ENCODE results near the gene ANXA5. TPM values are rescaled to one million over a fixed set of nuclear protein-coding genes. Genes with fewer than 3 reads are reported as not detected.

Gene ANXA5
- total RNA-seq, 4 donors from 2014 or later: 59.2 to 181 (median 88.0) TPM

DNA sequence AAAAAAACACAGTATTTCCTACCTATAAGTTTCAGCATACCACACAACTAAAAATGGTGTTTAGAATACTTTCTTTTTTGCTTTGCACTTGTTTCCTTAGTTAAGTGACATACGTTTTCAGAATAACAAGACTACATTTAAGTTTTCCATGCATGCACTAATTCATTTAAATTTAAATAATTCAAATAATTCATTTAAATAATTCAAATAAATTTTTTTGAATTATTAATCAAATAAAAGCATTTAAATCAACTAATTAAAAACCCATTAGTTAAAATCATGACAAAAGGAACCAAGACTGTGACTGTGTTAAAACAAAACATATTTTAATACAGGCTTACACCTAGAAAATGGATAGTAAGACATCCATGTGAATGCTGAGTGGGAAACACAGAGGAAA lies 12.8 kb downstream of the ANXA5 start:
- Histone ChIP-seq H3K4me3 (no peak overlapping the region), H3K36me3 (peaks cover 0 to 65% of the 10 kb centered on the region in 2 donors), H3K27ac (no peak overlapping the region), H3K27me3 (no peaks in the 10 kb centered on the region), H3K4me1 (peaks cover 0 to 2% of the 10 kb centered on the region in 2 donors), H3K9me3 (no peaks in the 10 kb centered on the region)
- no peak for DNase-seq
- in situ Hi-C loops (cut with MboI; ENCODE audit: low sequenced_read_pairs in 4 of 4) (no loop called here), intact Hi-C loops (cut with DNase I; ENCODE audit: low total_unique reads) (no loop called here)
- ATAC-seq: no peak
- no peak for TF ChIP-seq POLR2A (IDR thresholded peaks at IDR 0.05)
- TF ChIP-seq, protein P1, sequence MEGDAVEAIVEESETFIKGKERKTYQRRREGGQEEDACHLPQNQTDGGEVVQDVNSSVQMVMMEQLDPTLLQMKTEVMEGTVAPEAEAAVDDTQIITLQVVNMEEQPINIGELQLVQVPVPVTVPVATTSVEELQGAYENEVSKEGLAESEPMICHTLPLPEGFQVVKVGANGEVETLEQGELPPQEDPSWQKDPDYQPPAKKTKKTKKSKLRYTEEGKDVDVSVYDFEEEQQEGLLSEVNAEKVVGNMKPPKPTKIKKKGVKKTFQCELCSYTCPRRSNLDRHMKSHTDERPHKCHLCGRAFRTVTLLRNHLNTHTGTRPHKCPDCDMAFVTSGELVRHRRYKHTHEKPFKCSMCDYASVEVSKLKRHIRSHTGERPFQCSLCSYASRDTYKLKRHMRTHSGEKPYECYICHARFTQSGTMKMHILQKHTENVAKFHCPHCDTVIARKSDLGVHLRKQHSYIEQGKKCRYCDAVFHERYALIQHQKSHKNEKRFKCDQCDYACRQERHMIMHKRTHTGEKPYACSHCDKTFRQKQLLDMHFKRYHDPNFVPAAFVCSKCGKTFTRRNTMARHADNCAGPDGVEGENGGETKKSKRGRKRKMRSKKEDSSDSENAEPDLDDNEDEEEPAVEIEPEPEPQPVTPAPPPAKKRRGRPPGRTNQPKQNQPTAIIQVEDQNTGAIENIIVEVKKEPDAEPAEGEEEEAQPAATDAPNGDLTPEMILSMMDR (IDR thresholded peaks at IDR 0.05 in 4 of 5, conservative IDR thresholded peaks at IDR 0.05 in 1 of 5): no peak

DNA sequence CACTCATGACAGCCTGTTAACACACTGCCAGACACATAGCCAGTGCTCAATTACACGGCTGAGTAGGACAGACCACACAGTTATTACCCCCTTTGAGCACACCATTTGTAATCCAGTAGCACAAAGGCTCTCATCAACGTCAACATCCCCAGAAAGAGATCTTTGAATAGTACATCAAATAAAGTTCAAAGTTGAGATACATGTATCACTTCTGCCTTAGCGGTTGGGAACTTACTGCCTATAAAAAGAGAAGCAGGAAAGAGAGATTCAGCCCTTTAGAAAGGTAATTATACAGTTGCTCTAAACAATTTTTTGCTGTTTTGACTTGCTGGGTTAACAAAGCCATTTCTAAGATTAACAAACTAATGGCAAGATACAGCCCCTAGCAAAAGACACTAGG lies 16.2 kb downstream of the ANXA5 start:
- DNase-seq (no peak), ATAC-seq (no peak)
- H3K27me3 ChIP-seq: no peaks in the 10 kb centered on the region
- in situ Hi-C loops (cut with MboI; ENCODE audit: low sequenced_read_pairs in 4 of 4): no loop called here
- H3K9me3 ChIP-seq: no peaks in the 10 kb centered on the region
- intact Hi-C loops (cut with DNase I; ENCODE audit: low total_unique reads): no loop called here
- H3K4me3 ChIP-seq: no peak overlapping the region
- TF ChIP-seq, protein P1 (IDR thresholded peaks at IDR 0.05 in 4 of 5, conservative IDR thresholded peaks at IDR 0.05 in 1 of 5): no peak
- TF ChIP-seq POLR2A (IDR thresholded peaks at IDR 0.05): no peak
- no peaks in the 10 kb centered on the region for H3K4me1 ChIP-seq
- peaks cover 0 to 97% of the 10 kb centered on the region in 2 donors for H3K36me3 ChIP-seq
- H3K27ac ChIP-seq: no peak overlapping the region

DNA sequence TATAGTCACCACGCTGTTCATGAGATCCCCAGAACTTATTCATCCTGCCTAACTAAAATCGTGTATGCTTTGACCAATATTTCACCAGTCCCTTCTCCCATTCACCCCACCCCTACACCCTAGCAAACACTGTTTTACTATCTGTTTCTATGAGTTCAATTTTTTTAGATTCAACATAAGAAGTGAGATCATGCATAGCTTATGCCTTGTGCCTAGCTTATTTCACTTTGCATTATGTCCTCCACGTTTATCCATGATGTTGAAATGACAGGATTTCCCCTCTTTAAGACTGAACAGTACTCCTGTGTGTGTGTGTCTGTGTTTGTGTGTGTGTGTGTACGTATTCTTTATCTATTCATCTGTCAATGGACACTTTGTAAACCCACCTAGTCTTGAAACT lies 16.8 kb downstream of the ANXA5 start:
- Histone ChIP-seq H3K27me3 (no peaks in the 10 kb centered on the region), H3K27ac (no peak overlapping the region), H3K4me1 (no peaks in the 10 kb centered on the region), H3K9me3 (no peaks in the 10 kb centered on the region), H3K36me3 (peaks cover 0 to 94% of the 10 kb centered on the region in 2 donors), H3K4me3 (no peak overlapping the region)
- TF ChIP-seq, protein P1 (IDR thresholded peaks at IDR 0.05 in 4 of 5, conservative IDR thresholded peaks at IDR 0.05 in 1 of 5): no peak
- no peak for TF ChIP-seq POLR2A (IDR thresholded peaks at IDR 0.05)
- no peak for DNase-seq
- in situ Hi-C loops (cut with MboI; ENCODE audit: low sequenced_read_pairs in 4 of 4): no loop called here
- no peak for ATAC-seq
- intact Hi-C loops (cut with DNase I; ENCODE audit: low total_unique reads): no loop called here

DNA sequence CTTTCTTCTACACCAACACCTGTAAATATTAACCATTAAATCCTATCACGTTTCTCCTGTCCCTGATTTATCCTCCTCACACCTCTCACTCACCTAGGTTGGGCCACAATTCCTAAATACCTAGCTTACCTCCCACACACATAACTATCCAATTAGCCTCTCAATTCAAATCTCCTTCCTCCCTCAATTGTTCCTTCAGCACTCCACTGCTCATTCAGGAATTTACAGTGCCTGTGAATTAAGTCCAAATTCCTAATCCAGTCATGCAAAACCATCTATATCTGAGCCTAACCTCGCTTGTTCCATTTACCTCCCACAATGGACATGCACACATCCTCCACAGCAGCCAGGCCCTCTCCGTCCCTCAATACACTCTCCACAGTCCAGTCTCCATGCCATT lies 17.5 kb downstream of the ANXA5 start:
- no peaks in the 10 kb centered on the region for H3K27me3 ChIP-seq
- in situ Hi-C loops (cut with MboI; ENCODE audit: low sequenced_read_pairs in 4 of 4) (no loop called here), intact Hi-C loops (cut with DNase I; ENCODE audit: low total_unique reads) (no loop called here)
- no peaks in the 10 kb centered on the region for H3K4me1 ChIP-seq
- no peak for DNase-seq
- ATAC-seq: no peak
- TF ChIP-seq, protein P1 (IDR thresholded peaks at IDR 0.05 in 4 of 5, conservative IDR thresholded peaks at IDR 0.05 in 1 of 5): no peak
- H3K9me3 ChIP-seq: no peaks in the 10 kb centered on the region
- H3K27ac ChIP-seq: no peak overlapping the region
- no peak overlapping the region for H3K4me3 ChIP-seq
- H3K36me3 ChIP-seq: peaks cover 0 to 89% of the 10 kb centered on the region in 2 donors

DNA sequence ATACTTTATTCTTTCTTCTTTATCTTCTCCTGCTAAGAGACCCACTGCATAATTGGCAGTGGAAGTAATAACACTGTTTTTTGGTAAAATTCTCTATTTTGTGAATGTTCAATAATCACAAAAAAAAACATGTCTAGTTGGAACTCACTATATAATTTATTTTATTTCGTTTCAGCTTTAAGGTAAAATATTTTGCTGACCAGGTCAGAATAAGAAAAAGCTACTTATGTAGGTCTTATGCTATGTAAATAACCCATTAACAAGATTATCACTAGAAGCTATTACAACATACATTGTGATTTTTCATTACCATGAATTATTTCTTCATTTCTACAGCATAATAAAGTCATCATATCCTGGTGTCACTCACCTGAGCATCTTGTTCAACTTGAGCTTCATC lies 19.3 kb downstream of the ANXA5 start:
- Histone ChIP-seq H3K27me3 (no peaks in the 10 kb centered on the region), H3K9me3 (no peaks in the 10 kb centered on the region), H3K36me3 (peaks cover 0 to 82% of the 10 kb centered on the region in 2 donors), H3K4me3 (no peak overlapping the region), H3K27ac (no peak overlapping the region), H3K4me1 (no peaks in the 10 kb centered on the region)
- no peak for DNase-seq
- no peak for ATAC-seq
- TF ChIP-seq, protein P1 (IDR thresholded peaks at IDR 0.05 in 4 of 5, conservative IDR thresholded peaks at IDR 0.05 in 1 of 5): no peak
- TF ChIP-seq POLR2A (IDR thresholded peaks at IDR 0.05): no peak
- in situ Hi-C loops (cut with MboI; ENCODE audit: low sequenced_read_pairs in 4 of 4): no loop called here
- intact Hi-C loops (cut with DNase I; ENCODE audit: low total_unique reads): no loop called here
